H9 (cell line): ENCODE data around the gene LARGE1. TPM values are rescaled to one million over a fixed set of nuclear protein-coding genes. Genes with fewer than 3 reads are reported as not detected.
A peak's percentile ranks its signal among the peaks of the same experiment; 100 is the strongest.
"Not testable (repeated sequence)": the region's sequence is repeated elsewhere in the genome, so short reads cannot be mapped to it uniquely, and the experiment has no call there.

Experiments
- DNase-seq: peaks from one replicate; pipeline ENCODE4 v3.0.0-alpha.2; 2017
- H2AFZ ChIP-seq: one replicate; pipeline ENCODE4 v1.6.1; 2013; ENCODE audit warnings: mild to moderate bottlenecking, low read length, control low read depth, moderate library complexity
- H2AK5ac ChIP-seq: 2 replicates; pipeline ENCODE4 v1.6.1; 2013; ENCODE audit warnings: low read length, control low read depth, mixed read lengths; ENCODE audit not compliant: insufficient read length
- H2BK120ac ChIP-seq: one replicate; pipeline ENCODE4 v1.6.1; 2013; ENCODE audit warnings: low read depth, mild to moderate bottlenecking, low read length, control low read depth, inconsistent platforms; ENCODE audit not compliant: poor library complexity, severe bottlenecking
- H2BK12ac ChIP-seq: 2 replicates; pipeline ENCODE4 v1.6.1; 2013; ENCODE audit warnings: low read length, control low read depth, mixed read lengths, low read depth; ENCODE audit not compliant: insufficient read length
- H2BK15ac ChIP-seq: 2 replicates; pipeline ENCODE4 v1.6.1; 2013; ENCODE audit warnings: low read depth, low read length, control low read depth
- H2BK20ac ChIP-seq: one replicate; pipeline ENCODE4 v1.6.1; 2013; ENCODE audit warnings: low read depth, mild to moderate bottlenecking, low read length, control low read depth, inconsistent platforms; ENCODE audit not compliant: poor library complexity, severe bottlenecking
- H2BK5ac ChIP-seq: 2 replicates; pipeline ENCODE4 v1.6.1; 2013; ENCODE audit warnings: low read length, control low read depth, mixed read lengths; ENCODE audit not compliant: insufficient read length
- H3K14ac ChIP-seq: 2 replicates; pipeline ENCODE4 v1.6.1; 2013; ENCODE audit warnings: low read length, control low read depth; ENCODE audit not compliant: insufficient read depth
- H3K18ac ChIP-seq: 2 replicates; pipeline ENCODE4 v1.6.1; 2013; ENCODE audit warnings: low read depth, mild to moderate bottlenecking, mixed read lengths, low read length, control low read depth; ENCODE audit not compliant: insufficient read length
- H3K23ac ChIP-seq: 2 replicates; pipeline ENCODE4 v1.6.1; 2013; ENCODE audit warnings: low read length, control low read depth, mixed read lengths, low read depth; ENCODE audit not compliant: insufficient read length
- H3K23me2 ChIP-seq: 2 replicates; pipeline ENCODE4 v1.6.1; 2013; ENCODE audit warnings: low read depth, mild to moderate bottlenecking, mixed read lengths, low read length, control low read depth; ENCODE audit not compliant: insufficient read length, poor library complexity, severe bottlenecking
- H3K27ac ChIP-seq: 2 replicates; pipeline ENCODE4 v1.5.1; 2013; ENCODE audit warnings: low read length, control low read depth, mixed read lengths, low read depth; ENCODE audit not compliant: insufficient read length
- H3K27me3 ChIP-seq: 2 replicates; pipeline ENCODE4 v1.6.1; 2013; ENCODE audit warnings: low read length, control low read depth, inconsistent platforms; ENCODE audit not compliant: insufficient read depth
- H3K4ac ChIP-seq: 2 replicates; pipeline ENCODE4 v1.6.1; 2013; ENCODE audit warnings: low read depth, mild to moderate bottlenecking, control low read depth, inconsistent platforms, low read length, moderate library complexity
- H3K4me1 ChIP-seq: 2 replicates; pipeline ENCODE4 v1.6.1; 2013; ENCODE audit warnings: low read length, control low read depth, inconsistent platforms; ENCODE audit not compliant: insufficient read depth
- H3K4me2 ChIP-seq: 2 replicates; pipeline ENCODE4 v1.6.1; 2013; ENCODE audit warnings: low read length, control low read depth, mixed read lengths; ENCODE audit not compliant: insufficient read length, insufficient read depth
- H3K56ac ChIP-seq: 2 replicates; pipeline ENCODE4 v1.6.1; 2013; ENCODE audit warnings: low read depth, mild to moderate bottlenecking, mixed read lengths, low read length, control low read depth; ENCODE audit not compliant: insufficient read length
- H3K79me1 ChIP-seq: 2 replicates; pipeline ENCODE4 v1.6.1; 2013; ENCODE audit warnings: low read depth, mild to moderate bottlenecking, moderate library complexity, low read length, control low read depth, inconsistent platforms; ENCODE audit not compliant: insufficient read depth, poor library complexity, severe bottlenecking
- H3K79me2 ChIP-seq: 2 replicates; pipeline ENCODE4 v1.6.1; 2013; ENCODE audit warnings: low read length, control low read depth, inconsistent platforms; ENCODE audit not compliant: insufficient read depth
- H3K9ac ChIP-seq: 2 replicates; pipeline ENCODE4 v1.6.1; 2013; ENCODE audit warnings: low read length, control low read depth, mixed read lengths; ENCODE audit not compliant: insufficient read length; ENCODE audit errors: extremely low read depth
- H3K9me3 ChIP-seq: one replicate; pipeline ENCODE4 v1.6.1; 2013; ENCODE audit warnings: low read depth, low read length, inconsistent platforms; ENCODE audit not compliant: control insufficient read depth
- H3T11ph ChIP-seq: one replicate; pipeline ENCODE4 v1.6.1; 2013; ENCODE audit warnings: mild to moderate bottlenecking, low read length, control low read depth, inconsistent platforms
- H4K20me1 ChIP-seq: one replicate; pipeline ENCODE4 v1.6.1; 2013; ENCODE audit not compliant: control insufficient read depth, insufficient read length, insufficient read depth
- H4K5ac ChIP-seq: 2 replicates; pipeline ENCODE4 v1.6.1; 2013; ENCODE audit warnings: low read depth, mild to moderate bottlenecking, mixed read lengths, low read length, control low read depth; ENCODE audit not compliant: insufficient read length
- H4K8ac ChIP-seq: replicated peaks from 2 replicates; pipeline ENCODE4 v1.6.1; 2013; ENCODE audit warnings: low read length, control low read depth, mixed read lengths, low read depth; ENCODE audit not compliant: insufficient read length
- H4K91ac ChIP-seq: 2 replicates; pipeline ENCODE4 v1.6.1; 2013; ENCODE audit warnings: low read depth, mild to moderate bottlenecking, moderate library complexity, mixed read lengths, low read length, control low read depth; ENCODE audit not compliant: insufficient read length
- H3K27ac Mint-ChIP-seq, 3 experiments: 2 replicates in 2 of 3; 3 replicates in 1 of 3; pipeline ENCODE4 v1.8.0; 2020 to 2021; ENCODE audit warnings: mixed read lengths in 3 of 3, mild to moderate bottlenecking in 1 of 3, moderate library complexity in 1 of 3
- H3K27me3 Mint-ChIP-seq: 2 replicates; pipeline ENCODE4 v1.8.0; 2021; ENCODE audit warnings: low read depth, mild to moderate bottlenecking, moderate library complexity, mixed read lengths
- H3K36me3 Mint-ChIP-seq, 3 experiments: 2 replicates in 2 of 3; 3 replicates in 1 of 3; pipeline ENCODE4 v1.8.0; 2020 to 2021; ENCODE audit warnings: low read depth in 3 of 3, mixed read lengths in 3 of 3; ENCODE audit not compliant: insufficient read depth in 1 of 3
- H3K4me1 Mint-ChIP-seq, 2 experiments: 2 replicates each; pipeline ENCODE4 v1.8.0; 2020; ENCODE audit warnings: mixed read lengths in 2 of 2
- H3K4me3 Mint-ChIP-seq, 2 experiments: 2 replicates in 1 of 2; 3 replicates in 1 of 2; pipeline ENCODE4 v1.8.0; 2020 to 2021; ENCODE audit warnings: mild to moderate bottlenecking in 2 of 2, mixed read lengths in 2 of 2, moderate library complexity in 1 of 2
- H3K9me3 Mint-ChIP-seq, 2 experiments: 2 replicates in 1 of 2; 3 replicates in 1 of 2; pipeline ENCODE4 v1.8.0; 2020; ENCODE audit warnings: mild to moderate bottlenecking in 2 of 2, mixed read lengths in 2 of 2, moderate library complexity in 1 of 2
- CTCF ChIP-seq: fragments of 200-600 bp; sonication (generic); conservative IDR thresholded peaks from 3 replicates; pipeline ENCODE4 v1.8.0; 2021; ENCODE audit warnings: antibody characterized with exemption, mild to moderate bottlenecking
- WGBS: extraction: QIAGEN DNeasy Blood & Tissue Kit; methylation state at CpG from one replicate; pipeline ENCODE4 v1.1.7; 2013; ENCODE audit warnings: missing lambda C conversion rate, low lambda C conversion rate, mixed read lengths; ENCODE audit not compliant: insufficient read length; ENCODE audit errors: extremely low coverage; 5-methylcytosine and 5-hydroxymethylcytosine counted together
- total RNA-seq: library from RNA; stranded (reverse); gene quantifications from 2 replicates; pipeline ENCODE4 v1.2.1, GENCODE V29; 2021

The LARGE1 gene
- total RNA-seq, 1 experiment from 2014 or later = 43.5 TPM

DNA sequence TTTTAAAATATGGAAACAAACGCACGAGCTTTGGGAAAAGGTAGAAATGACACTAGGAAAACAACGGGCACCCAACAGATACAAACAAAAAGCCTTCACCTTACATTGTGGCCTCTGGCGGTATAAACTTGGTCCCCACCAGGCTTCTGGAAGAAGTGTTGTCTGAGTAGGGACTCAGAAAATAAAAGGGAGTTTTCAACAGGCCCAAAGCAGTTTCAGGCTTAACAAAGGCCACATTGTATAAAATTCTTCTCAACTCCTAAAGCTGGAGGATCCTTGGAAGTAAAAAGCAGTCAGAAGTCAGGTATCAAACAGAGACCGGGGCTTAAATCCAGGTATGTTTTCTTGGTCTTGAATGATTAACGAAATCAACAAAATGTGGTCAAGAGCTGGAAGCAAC, 61.0 kb downstream of the LARGE1 start:
- H2BK120ac ChIP-seq = no peak overlapping the region
- no peak for DNase-seq
- no peak overlapping the region for H3K4me2 ChIP-seq
- no peaks in the 10 kb centered on the region for H3K27me3 ChIP-seq
- no peak overlapping the region for H3K4ac ChIP-seq
- H4K8ac ChIP-seq = no peak overlapping the region
- no peak overlapping the region for H2BK5ac ChIP-seq
- no peaks in the 10 kb centered on the region for H3K9me3 ChIP-seq
- H3T11ph ChIP-seq = no peak overlapping the region
- peaks cover 15% of the 10 kb centered on the region for H3K79me1 ChIP-seq
- no peak overlapping the region for H2BK15ac ChIP-seq
- peaks cover 2% of the 10 kb centered on the region for H3K4me1 ChIP-seq
- H3K27me3 Mint-ChIP-seq = no peaks in the 10 kb centered on the region
- H3K9ac ChIP-seq = no peak overlapping the region
- no peak overlapping the region for H4K5ac ChIP-seq
- H3K4me3 Mint-ChIP-seq = no peak overlapping the region
- H2BK12ac ChIP-seq = no peak overlapping the region
- H3K23me2 ChIP-seq = no peaks in the 10 kb centered on the region
- H3K56ac ChIP-seq = no peak overlapping the region
- H4K20me1 ChIP-seq = no peaks in the 10 kb centered on the region
- H2AK5ac ChIP-seq = no peak overlapping the region
- H3K79me2 ChIP-seq = peaks cover 45% of the 10 kb centered on the region; the same call in 1 of the 2 replicates
- H3K9me3 Mint-ChIP-seq = no peaks in the 10 kb centered on the region
- H3K27ac Mint-ChIP-seq = peak overlapping the region in 1 of 3 experiments; percentile 90; a peak in 2 of 7 replicates
- TF ChIP-seq CTCF = no peak
- H3K27ac ChIP-seq = no peak overlapping the region
- peaks cover 32 to 43% of the 10 kb centered on the region in 2 experiments for H3K4me1 Mint-ChIP-seq
- H3K23ac ChIP-seq = no peak overlapping the region
- H3K36me3 Mint-ChIP-seq = peaks cover 1 to 9% (median 8%) of the 10 kb centered on the region in 3 experiments; a peak in 4 of 7 replicates
- no peak overlapping the region for H3K18ac ChIP-seq
- no peak overlapping the region for H3K14ac ChIP-seq
- H4K91ac ChIP-seq = no peak overlapping the region
- no peak overlapping the region for H2BK20ac ChIP-seq
- no CpG with 5 or more reads among the region's 6 CpGs for WGBS
- H2AFZ ChIP-seq = no peak overlapping the region

DNA sequence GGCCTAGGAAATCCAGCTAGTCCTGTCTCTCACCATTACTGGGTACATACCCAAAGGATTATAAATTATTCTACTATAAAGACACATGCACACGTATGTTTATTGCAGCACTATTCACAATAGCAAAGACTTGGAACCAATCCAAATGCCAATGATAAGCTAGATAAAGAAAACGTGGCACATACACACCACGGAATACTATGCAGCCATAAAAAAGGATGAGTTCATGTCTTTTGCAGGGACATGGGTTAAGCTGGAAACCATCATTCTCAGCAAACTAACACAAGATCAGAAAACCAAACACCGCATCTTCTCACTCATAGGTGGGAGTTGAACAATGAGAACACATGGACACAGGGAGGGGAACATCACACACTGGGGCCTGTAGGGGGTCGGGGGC, 61.6 kb downstream of the LARGE1 start:
- H4K20me1 ChIP-seq, H3K56ac ChIP-seq, H2BK20ac ChIP-seq, H3K36me3 Mint-ChIP-seq, H3T11ph ChIP-seq, H2BK15ac ChIP-seq, H3K9ac ChIP-seq, H2BK12ac ChIP-seq, H3K9me3 ChIP-seq, H4K91ac ChIP-seq, H2AK5ac ChIP-seq, H3K4ac ChIP-seq, H2AFZ ChIP-seq, H3K23me2 ChIP-seq, H3K27me3 ChIP-seq, H4K8ac ChIP-seq, H2BK5ac ChIP-seq, H3K9me3 Mint-ChIP-seq, H3K23ac ChIP-seq, DNase-seq, H3K27me3 Mint-ChIP-seq, H3K27ac ChIP-seq, H2BK120ac ChIP-seq, H3K4me1 ChIP-seq, H3K27ac Mint-ChIP-seq, H3K14ac ChIP-seq, H4K5ac ChIP-seq, H3K4me3 Mint-ChIP-seq, H3K18ac ChIP-seq, H3K4me2 ChIP-seq: not testable (repeated sequence)
- WGBS = no CpG with 5 or more reads among the region's 5 CpGs
- H3K79me2 ChIP-seq = peaks cover 39% of the 10 kb centered on the region; the same call in 1 of the 2 replicates
- H3K79me1 ChIP-seq = peaks cover 12% of the 10 kb centered on the region
- H3K4me1 Mint-ChIP-seq = peaks cover 38 to 49% of the 10 kb centered on the region in 2 experiments
